Measurements from ENCODE around the gene FN1.

DNA sequence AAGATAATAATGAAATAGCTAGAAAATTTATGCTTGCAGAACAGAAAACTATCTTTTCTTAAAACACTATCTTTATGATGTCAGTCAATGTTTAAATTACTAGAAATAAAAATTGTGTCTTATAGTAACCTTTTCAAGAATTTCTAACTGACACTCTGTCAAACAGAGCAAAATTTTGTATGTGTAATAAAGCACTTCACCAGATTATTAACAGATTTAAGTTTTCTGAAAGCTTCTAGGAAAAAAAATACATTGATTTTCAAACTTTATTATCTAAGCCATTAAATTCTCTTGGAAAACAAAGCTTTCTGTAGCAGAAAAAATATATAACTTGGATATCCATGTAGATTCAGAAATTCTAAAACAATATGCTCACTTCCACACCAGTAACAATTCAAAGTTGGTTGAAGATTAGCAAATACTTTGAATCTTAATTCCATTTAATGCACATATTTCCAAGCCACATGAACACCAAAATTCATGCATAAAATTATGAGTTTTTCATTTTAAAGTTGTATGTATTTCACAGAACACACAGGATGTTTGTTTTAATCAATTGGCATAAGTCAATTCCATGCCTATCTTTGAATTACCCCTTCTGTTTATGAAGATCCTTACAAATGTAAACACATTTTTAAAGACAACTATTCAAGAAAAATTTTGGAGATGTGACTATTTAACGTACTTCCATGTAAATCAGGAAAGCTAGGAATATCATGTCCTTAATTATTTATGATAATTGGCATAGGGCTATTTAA, 19.9 kb downstream of the FN1 start:
- TF ChIP-seq, protein P1, sequence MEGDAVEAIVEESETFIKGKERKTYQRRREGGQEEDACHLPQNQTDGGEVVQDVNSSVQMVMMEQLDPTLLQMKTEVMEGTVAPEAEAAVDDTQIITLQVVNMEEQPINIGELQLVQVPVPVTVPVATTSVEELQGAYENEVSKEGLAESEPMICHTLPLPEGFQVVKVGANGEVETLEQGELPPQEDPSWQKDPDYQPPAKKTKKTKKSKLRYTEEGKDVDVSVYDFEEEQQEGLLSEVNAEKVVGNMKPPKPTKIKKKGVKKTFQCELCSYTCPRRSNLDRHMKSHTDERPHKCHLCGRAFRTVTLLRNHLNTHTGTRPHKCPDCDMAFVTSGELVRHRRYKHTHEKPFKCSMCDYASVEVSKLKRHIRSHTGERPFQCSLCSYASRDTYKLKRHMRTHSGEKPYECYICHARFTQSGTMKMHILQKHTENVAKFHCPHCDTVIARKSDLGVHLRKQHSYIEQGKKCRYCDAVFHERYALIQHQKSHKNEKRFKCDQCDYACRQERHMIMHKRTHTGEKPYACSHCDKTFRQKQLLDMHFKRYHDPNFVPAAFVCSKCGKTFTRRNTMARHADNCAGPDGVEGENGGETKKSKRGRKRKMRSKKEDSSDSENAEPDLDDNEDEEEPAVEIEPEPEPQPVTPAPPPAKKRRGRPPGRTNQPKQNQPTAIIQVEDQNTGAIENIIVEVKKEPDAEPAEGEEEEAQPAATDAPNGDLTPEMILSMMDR (conservative IDR thresholded peaks at IDR 0.05 in 1 of 2, IDR thresholded peaks at IDR 0.05 in 1 of 2; ENCODE audit: low read depth in 1 of 2, low read length in 2 of 2) = no peak
- no peak for TF ChIP-seq EZH2 (IDR thresholded peaks at IDR 0.05; ENCODE audit: low read length, missing control alignments)
